Endothelial cell of umbilical vein (primary cell): ENCODE results near the gene CDH23. TPM values are rescaled to one million over a fixed set of nuclear protein-coding genes. Genes with fewer than 3 reads are reported as not detected.

Source experiments
- BruUV-seq: library from RNA; stranded (reverse); fragments of 400-500 nt; replicated peaks from 2 replicates; lab custom pipeline; 2021; lab: Mats Ljungman, UMichigan
- CTCF ChIA-PET: fragments of 300-600, 350-600 bp; sonication (Branson Sonifier 250); formaldehyde crosslinking; loops from one replicate; lab custom pipeline; 2021; ENCODE audit warnings: antibody characterized with exemption, inconsistent platforms; lab: Charles Lee
- POLR2A ChIA-PET: fragments of 300-600, 350-600 bp; sonication (Branson Sonifier 250); formaldehyde crosslinking; loops from one replicate; lab custom pipeline; 2021; ENCODE audit warnings: antibody characterized with exemption, inconsistent platforms; lab: Charles Lee
- DNase-seq: peaks from one replicate; pipeline ENCODE4 v3.0.0-alpha.2; 2011; ENCODE audit warnings: low read depth, low spot score
- FAIRE-seq: peaks from 2 replicates; lab custom pipeline; 2011; peaks lifted over from hg19 to GRCh38; lab: Jason Lieb, UNC
- H2AFZ ChIP-seq: 2 replicates; pipeline ENCODE4 v1.6.0; 2012; ENCODE audit warnings: low read depth, low read length, control low read depth, inconsistent platforms
- H3K27ac ChIP-seq: 2 replicates; pipeline ENCODE4 v1.5.1; 2011; ENCODE audit warnings: low read depth, mild to moderate bottlenecking, control low read depth, low read length, moderate library complexity; ENCODE audit not compliant: insufficient read depth
- H3K27me3 ChIP-seq, 2 experiments: 2 replicates each; pipeline versions ENCODE4 v1.6.0 to v1.6.1; 2011; ENCODE audit warnings: low read length in 2 of 2, mixed read lengths in 1 of 2; ENCODE audit not compliant: control insufficient read depth in 2 of 2, insufficient read depth in 2 of 2
- H3K36me3 ChIP-seq, 2 experiments: 2 replicates in 1 of 2; 3 replicates in 1 of 2; pipeline ENCODE4 v1.5.1; 2011; ENCODE audit warnings: low read length in 2 of 2, mild to moderate bottlenecking in 1 of 2, moderate library complexity in 1 of 2; ENCODE audit not compliant: control insufficient read depth in 2 of 2, insufficient read depth in 2 of 2; ENCODE audit errors: extremely low read depth in 1 of 2
- H3K4me1 ChIP-seq: 3 replicates; pipeline ENCODE4 v1.5.1; 2011; ENCODE audit warnings: mild to moderate bottlenecking, low read length; ENCODE audit not compliant: control insufficient read depth, insufficient read depth; ENCODE audit errors: extremely low read depth
- H3K4me2 ChIP-seq: 2 replicates; pipeline ENCODE4 v1.6.1; 2011; ENCODE audit warnings: low read length, control low read depth, mixed read lengths; ENCODE audit not compliant: insufficient read depth
- H3K4me3 ChIP-seq, 3 experiments: fragments of 200-600 bp in 1 of 3; sonication (generic), shearing (Covaris generic) in 1 of 3; replicated peaks in 1 of 3; 2 replicates each; pipeline ENCODE4 v1.5.1; 2011 to 2016; ENCODE audit warnings: control low read depth in 3 of 3, low read length in 3 of 3, mild to moderate bottlenecking in 2 of 3, inconsistent platforms in 1 of 3, low read depth in 1 of 3, moderate library complexity in 1 of 3; ENCODE audit not compliant: insufficient read depth in 1 of 3
- H3K79me2 ChIP-seq: 2 replicates; pipeline ENCODE4 v1.6.0; 2012; ENCODE audit warnings: low read length, inconsistent platforms; ENCODE audit not compliant: control insufficient read depth, insufficient read depth
- H3K9ac ChIP-seq: replicated peaks from 2 replicates; pipeline ENCODE3; 2011; ENCODE audit warnings: low read length, control low read depth; ENCODE audit not compliant: insufficient read depth; ENCODE audit errors: extremely low read depth
- H3K9me1 ChIP-seq: replicated peaks from 3 replicates; pipeline ENCODE4 v1.6.0; 2011; ENCODE audit warnings: mild to moderate bottlenecking, low read length; ENCODE audit not compliant: control insufficient read depth, insufficient read depth; ENCODE audit errors: extremely low read depth
- H3K9me3 ChIP-seq: replicated peaks from 2 replicates; pipeline ENCODE4 v1.5.1; 2012; ENCODE audit warnings: low read length, inconsistent platforms; ENCODE audit not compliant: control insufficient read depth, insufficient read depth
- H4K20me1 ChIP-seq: replicated peaks from 2 replicates; pipeline ENCODE3; 2011; ENCODE audit warnings: mild to moderate bottlenecking, low read length; ENCODE audit not compliant: control insufficient read depth, insufficient read depth; ENCODE audit errors: extremely low read depth
- EZH2 ChIP-seq: IDR thresholded peaks from 2 replicates; pipeline ENCODE4 v1.6.1; 2012; ENCODE audit warnings: borderline replicate concordance, low read depth, mild to moderate bottlenecking, moderate library complexity, low read length, inconsistent platforms; ENCODE audit not compliant: severe bottlenecking
- FOS ChIP-seq: IDR thresholded peaks from 2 replicates; pipeline ENCODE4 v1.6.1; 2011; ENCODE audit warnings: mild to moderate bottlenecking, low read length, moderate library complexity, borderline replicate concordance; ENCODE audit not compliant: insufficient read depth
- GATA2 ChIP-seq: IDR thresholded peaks from 2 replicates; pipeline ENCODE4 v1.7.0; 2011; ENCODE audit warnings: low read depth, mild to moderate bottlenecking, moderate library complexity, mixed read lengths, low read length; ENCODE audit not compliant: insufficient read length, insufficient read depth
- JUN ChIP-seq: IDR thresholded peaks from 2 replicates; pipeline ENCODE4 v1.6.1; 2011; ENCODE audit warnings: borderline replicate concordance, low read depth; ENCODE audit not compliant: insufficient read length, insufficient read depth
- MYC ChIP-seq: IDR thresholded peaks from one replicate; pipeline ENCODE4 v1.6.1; 2011; ENCODE audit warnings: mild to moderate bottlenecking, low read depth, low read length
- POLR2A ChIP-seq: IDR thresholded peaks from 2 replicates; pipeline ENCODE4 v1.6.1; 2012; ENCODE audit warnings: low read depth, mild to moderate bottlenecking, control low read depth, low read length
- POLR2AphosphoS5 ChIP-seq: IDR thresholded peaks from 2 replicates; pipeline ENCODE4 v1.6.1; 2012; ENCODE audit warnings: low read depth, mild to moderate bottlenecking, control low read depth, low read length, moderate library complexity; ENCODE audit not compliant: insufficient read depth
- dilution Hi-C: fragments of 300-500 bp; cut with MboI; formaldehyde crosslinking; loops from one replicate; pipeline ENCODE4 v1.15.0; 2019; ENCODE audit warnings: low sequenced_read_pairs; ENCODE audit not compliant: extremely low pct_ligation_motif_present
- intact Hi-C: fragments of 100-400 bp; cut with micrococcal nuclease; formaldehyde crosslinking; loops from one replicate; pipeline ENCODE4 v1.10.0; 2022
- polyA plus RNA-seq, 4 experiments: library from polyadenylated mRNA; depleted of rRNA in 3 of 4; stranded (reverse) in 3 of 4; unstranded in 1 of 4; fragments of >200 nt; gene quantifications; 2 replicates each; pipeline versions ENCODE4 v1.2.1 to v1.2.3, GENCODE V29; 2011 to 2012; ENCODE audit warnings: missing spikeins in 1 of 4
- total RNA-seq: library from RNA; stranded (reverse); gene quantifications from 2 replicates; pipeline ENCODE4 v1.2.3, GENCODE V29; 2021
- TF ChIP-seq, protein P1 (sequence below): IDR thresholded peaks from 2 replicates; pipeline ENCODE4 v1.6.1; 2011; ENCODE audit not compliant: insufficient read depth, insufficient read length
- TF ChIP-seq, protein P2 (sequence below), 2 donors: IDR thresholded peaks; 1 replicate in 1 of 2; 2 replicates in 1 of 2; pipeline ENCODE4 v1.5.1; 2011; ENCODE audit warnings: low read length in 2 of 2, mild to moderate bottlenecking in 2 of 2, moderate library complexity in 2 of 2, control low read depth in 1 of 2, inconsistent platforms in 1 of 2, low read depth in 1 of 2; ENCODE audit not compliant: insufficient read depth in 1 of 2; ENCODE audit errors: extremely low read depth in 1 of 2

The CDH23 gene
- total and polyA plus RNA-seq, 2 donors (not counting 3 experiments of a cell fraction or from before 2014, with no cell fraction given) = not detected

DNA sequence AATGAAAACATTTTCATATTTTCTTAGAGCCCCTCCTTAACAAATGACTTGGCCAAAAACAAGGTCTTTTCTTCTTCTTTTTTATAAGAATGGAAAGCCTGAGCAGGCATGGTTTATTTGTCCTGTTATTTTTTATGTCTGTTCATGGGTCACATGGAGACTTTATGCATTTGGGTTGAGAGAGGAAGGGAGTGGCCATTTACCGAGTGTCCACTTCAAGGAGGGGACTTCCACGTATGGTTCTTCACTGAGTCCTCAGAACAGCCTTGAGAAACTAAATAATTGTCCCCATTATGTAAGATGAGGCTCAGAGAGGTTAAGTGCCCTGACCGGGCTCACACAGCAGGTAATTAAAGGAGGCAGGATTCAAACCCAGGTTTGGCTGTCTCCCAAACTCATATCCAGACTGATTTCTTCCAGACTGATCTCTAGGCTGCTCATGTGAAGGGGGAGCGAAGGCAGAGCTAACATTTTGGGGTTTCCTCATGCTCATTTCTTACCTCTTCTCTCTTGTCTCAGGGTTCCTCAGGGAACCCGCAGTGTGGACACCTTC is 82.2 kb downstream of the CDH23 start:
- no peak overlapping the region for H2AFZ ChIP-seq
- intact Hi-C loops = no loop called here
- ChIA-PET CTCF (no interaction called here), POLR2A (no interaction called here)
- no peaks in the 10 kb centered on the region for H3K9me1 ChIP-seq
- no peaks in the 10 kb centered on the region for H3K9me3 ChIP-seq
- no peak overlapping the region for H3K4me2 ChIP-seq
- TF ChIP-seq FOS = no peak
- TF ChIP-seq MYC = no peak
- TF ChIP-seq GATA2 = no peak
- TF ChIP-seq, protein P1, sequence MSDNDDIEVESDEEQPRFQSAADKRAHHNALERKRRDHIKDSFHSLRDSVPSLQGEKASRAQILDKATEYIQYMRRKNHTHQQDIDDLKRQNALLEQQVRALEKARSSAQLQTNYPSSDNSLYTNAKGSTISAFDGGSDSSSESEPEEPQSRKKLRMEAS = no peak
- TF ChIP-seq POLR2A = no peak
- TF ChIP-seq, protein P2, sequence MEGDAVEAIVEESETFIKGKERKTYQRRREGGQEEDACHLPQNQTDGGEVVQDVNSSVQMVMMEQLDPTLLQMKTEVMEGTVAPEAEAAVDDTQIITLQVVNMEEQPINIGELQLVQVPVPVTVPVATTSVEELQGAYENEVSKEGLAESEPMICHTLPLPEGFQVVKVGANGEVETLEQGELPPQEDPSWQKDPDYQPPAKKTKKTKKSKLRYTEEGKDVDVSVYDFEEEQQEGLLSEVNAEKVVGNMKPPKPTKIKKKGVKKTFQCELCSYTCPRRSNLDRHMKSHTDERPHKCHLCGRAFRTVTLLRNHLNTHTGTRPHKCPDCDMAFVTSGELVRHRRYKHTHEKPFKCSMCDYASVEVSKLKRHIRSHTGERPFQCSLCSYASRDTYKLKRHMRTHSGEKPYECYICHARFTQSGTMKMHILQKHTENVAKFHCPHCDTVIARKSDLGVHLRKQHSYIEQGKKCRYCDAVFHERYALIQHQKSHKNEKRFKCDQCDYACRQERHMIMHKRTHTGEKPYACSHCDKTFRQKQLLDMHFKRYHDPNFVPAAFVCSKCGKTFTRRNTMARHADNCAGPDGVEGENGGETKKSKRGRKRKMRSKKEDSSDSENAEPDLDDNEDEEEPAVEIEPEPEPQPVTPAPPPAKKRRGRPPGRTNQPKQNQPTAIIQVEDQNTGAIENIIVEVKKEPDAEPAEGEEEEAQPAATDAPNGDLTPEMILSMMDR (IDR thresholded peaks at IDR 0.05; ENCODE audit: extremely low read depth in 1 of 2, insufficient read depth in 1 of 2, low read depth in 1 of 2, low read length in 2 of 2) = no peak
- no peak for TF ChIP-seq POLR2AphosphoS5
- TF ChIP-seq EZH2 = no peak
- TF ChIP-seq JUN = no peak
- no peak overlapping the region for H3K27ac ChIP-seq
- no peak overlapping the region for H3K4me3 ChIP-seq
- BruUV-seq = no TSS peak
- DNase-seq = no peak
- no peaks in the 10 kb centered on the region for H3K79me2 ChIP-seq
- no peak for FAIRE-seq
- dilution Hi-C loops = no loop called here
- no peaks in the 10 kb centered on the region for H4K20me1 ChIP-seq
- peaks cover 3 to 7% of the 10 kb centered on the region in 2 experiments for H3K27me3 ChIP-seq
- no peaks in the 10 kb centered on the region for H3K36me3 ChIP-seq
- no peaks in the 10 kb centered on the region for H3K4me1 ChIP-seq
- H3K9ac ChIP-seq = no peak overlapping the region
